Parathyroid adenoma (tissue), 2 donors: ENCODE data around the gene TENT5C.
A peak's percentile ranks its signal among the peaks of the same experiment; 100 is the strongest.

ENCODE experiments used
- H2AFZ ChIP-seq: fragments of 300-600 bp; sonication (generic); one replicate; pipeline ENCODE4 v1.7.0; 2017; ENCODE audit warnings: antibody characterized with exemption, mild to moderate bottlenecking
- H3K27ac ChIP-seq: fragments of 300-600 bp; sonication (generic); one replicate; pipeline ENCODE4 v1.7.0; 2017
- H3K27me3 ChIP-seq: fragments of 300-600 bp; sonication (generic); one replicate; pipeline ENCODE4 v1.7.0; 2017; ENCODE audit warnings: low read length; ENCODE audit not compliant: control insufficient read depth, insufficient read depth
- H3K36me3 ChIP-seq: fragments of 300-600 bp; sonication (generic); one replicate; pipeline ENCODE4 v1.7.0; 2017; ENCODE audit warnings: low read length; ENCODE audit not compliant: control insufficient read depth, insufficient read depth
- H3K4me1 ChIP-seq: fragments of 300-600 bp; sonication (generic); one replicate; pipeline ENCODE4 v1.7.0; 2017; ENCODE audit warnings: control low read depth
- H3K4me2 ChIP-seq: fragments of 300-600 bp; sonication (generic); one replicate; pipeline ENCODE4 v1.7.0; 2017; ENCODE audit warnings: low read length
- H3K4me3 ChIP-seq: fragments of 300-600 bp; sonication (generic); one replicate; pipeline ENCODE4 v1.7.0; 2017; ENCODE audit warnings: low read depth, low read length
- H3K79me2 ChIP-seq: fragments of 300-600 bp; sonication (generic); one replicate; pipeline ENCODE4 v1.7.0; 2017; ENCODE audit warnings: control low read depth
- H3K9ac ChIP-seq: fragments of 300-600 bp; sonication (generic); one replicate; pipeline ENCODE4 v1.7.0; 2017; ENCODE audit warnings: mild to moderate bottlenecking
- H3K9me3 ChIP-seq: fragments of 300-600 bp; sonication (generic); one replicate; pipeline ENCODE4 v1.7.0; 2017; ENCODE audit warnings: low read length; ENCODE audit not compliant: control insufficient read depth
- TF ChIP-seq, protein P1 (sequence below): fragments of 300-600 bp; sonication (generic); IDR thresholded peaks from one replicate; pipeline ENCODE4 v1.7.0; 2017; ENCODE audit warnings: antibody characterized with exemption, mild to moderate bottlenecking
- donor health status: primary hyperparathyroidism.

TENT5C gene

DNA sequence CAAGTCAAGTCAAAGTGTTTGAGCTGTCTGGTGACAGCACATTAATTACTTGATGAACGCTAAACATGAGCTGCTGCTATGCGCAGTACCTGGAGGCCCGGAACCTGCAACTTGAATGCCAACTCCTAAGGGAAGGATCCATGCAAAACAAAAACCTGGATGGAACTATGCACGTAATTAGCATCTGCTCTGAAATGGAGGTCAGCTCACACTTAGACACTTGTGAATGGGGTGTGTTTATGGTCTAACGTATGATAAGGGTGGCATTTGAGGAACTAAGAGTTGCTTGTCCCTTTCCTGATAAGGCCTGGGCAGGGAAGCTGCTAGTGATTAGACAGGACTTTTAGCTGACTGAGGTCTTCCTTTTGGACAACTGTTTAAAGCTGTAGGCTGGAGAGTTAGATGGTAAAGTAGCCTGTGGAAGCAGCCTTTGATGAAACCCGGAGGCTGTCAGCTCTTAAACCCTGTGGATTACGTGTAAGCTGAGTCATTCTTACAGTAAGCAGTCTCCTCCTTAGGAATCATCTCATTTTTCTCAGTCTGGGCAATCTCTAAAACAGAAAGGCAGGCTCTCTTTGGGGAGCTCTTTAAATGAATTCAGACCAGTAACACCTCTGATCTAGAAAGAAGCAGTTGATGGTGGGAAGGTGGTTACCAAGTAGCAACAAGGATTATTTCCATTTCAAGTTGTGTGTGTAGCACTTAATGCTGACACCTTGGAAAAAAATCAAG, 6.8 kb downstream of the TENT5C start:
- H3K9me3 ChIP-seq = no peaks in the 10 kb centered on the region
- peak overlapping the region; percentile 82 for H3K27ac ChIP-seq
- peak overlapping the region; percentile 46 for H2AFZ ChIP-seq
- no peaks in the 10 kb centered on the region for H3K79me2 ChIP-seq
- no peak overlapping the region for H3K4me2 ChIP-seq
- H3K4me1 ChIP-seq = peaks cover 22% of the 10 kb centered on the region
- no peak overlapping the region for H3K9ac ChIP-seq
- no peaks in the 10 kb centered on the region for H3K36me3 ChIP-seq
- no peak overlapping the region for H3K4me3 ChIP-seq
- no peaks in the 10 kb centered on the region for H3K27me3 ChIP-seq
- TF ChIP-seq, protein P1, sequence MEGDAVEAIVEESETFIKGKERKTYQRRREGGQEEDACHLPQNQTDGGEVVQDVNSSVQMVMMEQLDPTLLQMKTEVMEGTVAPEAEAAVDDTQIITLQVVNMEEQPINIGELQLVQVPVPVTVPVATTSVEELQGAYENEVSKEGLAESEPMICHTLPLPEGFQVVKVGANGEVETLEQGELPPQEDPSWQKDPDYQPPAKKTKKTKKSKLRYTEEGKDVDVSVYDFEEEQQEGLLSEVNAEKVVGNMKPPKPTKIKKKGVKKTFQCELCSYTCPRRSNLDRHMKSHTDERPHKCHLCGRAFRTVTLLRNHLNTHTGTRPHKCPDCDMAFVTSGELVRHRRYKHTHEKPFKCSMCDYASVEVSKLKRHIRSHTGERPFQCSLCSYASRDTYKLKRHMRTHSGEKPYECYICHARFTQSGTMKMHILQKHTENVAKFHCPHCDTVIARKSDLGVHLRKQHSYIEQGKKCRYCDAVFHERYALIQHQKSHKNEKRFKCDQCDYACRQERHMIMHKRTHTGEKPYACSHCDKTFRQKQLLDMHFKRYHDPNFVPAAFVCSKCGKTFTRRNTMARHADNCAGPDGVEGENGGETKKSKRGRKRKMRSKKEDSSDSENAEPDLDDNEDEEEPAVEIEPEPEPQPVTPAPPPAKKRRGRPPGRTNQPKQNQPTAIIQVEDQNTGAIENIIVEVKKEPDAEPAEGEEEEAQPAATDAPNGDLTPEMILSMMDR = no peak

DNA sequence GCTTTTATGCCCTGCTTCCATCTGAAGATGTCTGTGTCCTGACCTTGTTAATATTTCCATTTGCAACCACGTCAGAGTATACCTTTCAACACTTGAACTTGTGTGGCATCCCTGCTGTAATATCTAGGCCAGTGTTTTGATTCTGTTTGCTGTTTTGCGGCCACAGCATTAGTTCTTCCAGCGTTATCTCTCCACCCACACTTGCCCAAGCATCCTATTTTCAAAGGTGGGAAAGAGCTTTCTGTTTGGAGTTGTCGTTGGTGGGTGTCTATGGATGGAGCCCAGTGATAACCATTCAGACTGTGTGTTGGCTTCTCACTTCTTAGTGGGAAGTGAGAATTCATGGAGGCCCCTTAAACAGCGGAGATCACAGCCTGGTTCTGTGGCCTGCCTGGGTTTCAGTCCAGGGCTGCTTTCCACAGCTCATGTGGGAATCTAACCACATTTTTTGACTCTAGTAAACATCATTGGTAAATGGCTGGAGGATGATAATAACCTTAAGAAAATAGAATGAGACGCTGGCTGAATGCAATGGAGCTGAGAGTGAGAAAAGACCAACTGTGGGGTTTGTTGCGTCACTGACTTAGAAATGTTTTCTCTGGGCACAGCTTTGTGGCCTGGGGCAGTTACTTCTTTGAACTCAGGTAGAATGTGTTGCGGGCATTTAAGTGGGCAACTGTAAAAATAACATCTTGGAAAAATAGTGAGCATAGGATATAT, 7.6 kb downstream of the TENT5C start:
- Histone ChIP-seq H3K4me3 (no peak overlapping the region), H3K27me3 (no peaks in the 10 kb centered on the region), H3K79me2 (no peaks in the 10 kb centered on the region), H3K9me3 (no peaks in the 10 kb centered on the region), H3K27ac (peak overlapping the region; percentile 82), H3K4me2 (no peak overlapping the region), H3K36me3 (no peaks in the 10 kb centered on the region), H3K4me1 (peaks cover 22% of the 10 kb centered on the region), H3K9ac (no peak overlapping the region), H2AFZ (peak overlapping the region; percentile 46)
- TF ChIP-seq, protein P1 = no peak

DNA sequence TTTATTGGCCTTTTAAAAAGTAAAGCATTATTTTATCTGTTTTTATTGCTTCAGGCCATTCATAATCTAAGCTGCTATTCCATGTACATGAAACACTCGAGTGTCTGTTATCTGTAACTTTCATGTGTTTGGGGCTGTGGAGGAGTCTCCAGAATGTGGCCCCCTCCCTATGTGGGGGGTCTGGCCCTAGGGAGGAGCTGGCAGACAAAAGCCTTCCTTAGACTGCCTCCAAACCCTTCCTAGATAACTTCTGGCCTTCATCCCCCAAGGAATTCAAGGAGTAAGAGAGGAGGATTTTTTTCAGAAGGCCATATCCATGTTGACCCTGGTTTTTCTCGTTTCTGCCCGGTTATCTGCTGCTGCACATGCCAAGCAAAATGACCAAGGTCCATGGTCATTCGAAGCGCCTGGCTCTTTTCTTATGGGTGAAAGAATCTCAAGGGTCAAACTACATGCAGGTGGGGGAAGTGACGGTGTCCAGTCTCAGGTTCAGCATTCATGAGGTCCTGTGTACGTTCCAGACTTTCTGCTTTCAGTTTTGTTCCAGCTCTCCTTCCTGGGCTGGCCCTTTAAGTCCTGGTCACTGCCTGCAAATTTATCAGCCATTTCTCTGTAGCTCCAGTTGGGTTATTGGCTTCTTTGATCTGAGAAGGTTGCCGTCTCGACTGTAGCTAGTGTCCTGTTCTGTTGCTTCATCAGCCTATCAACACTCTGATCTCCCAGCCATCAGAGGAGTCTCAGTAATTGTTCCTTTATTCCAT, 8.3 kb downstream of the TENT5C start:
- H3K4me1 ChIP-seq = peaks cover 23% of the 10 kb centered on the region
- no peak overlapping the region for H2AFZ ChIP-seq
- H3K9me3 ChIP-seq = no peaks in the 10 kb centered on the region
- peaks cover under 1% of the 10 kb centered on the region for H3K79me2 ChIP-seq
- peak overlapping the region; percentile 2 for H3K4me2 ChIP-seq
- H3K4me3 ChIP-seq = no peak overlapping the region
- H3K27ac ChIP-seq = peak overlapping the region; percentile 82
- TF ChIP-seq, protein P1 = no peak
- no peaks in the 10 kb centered on the region for H3K27me3 ChIP-seq
- H3K36me3 ChIP-seq = no peaks in the 10 kb centered on the region
- no peak overlapping the region for H3K9ac ChIP-seq

DNA sequence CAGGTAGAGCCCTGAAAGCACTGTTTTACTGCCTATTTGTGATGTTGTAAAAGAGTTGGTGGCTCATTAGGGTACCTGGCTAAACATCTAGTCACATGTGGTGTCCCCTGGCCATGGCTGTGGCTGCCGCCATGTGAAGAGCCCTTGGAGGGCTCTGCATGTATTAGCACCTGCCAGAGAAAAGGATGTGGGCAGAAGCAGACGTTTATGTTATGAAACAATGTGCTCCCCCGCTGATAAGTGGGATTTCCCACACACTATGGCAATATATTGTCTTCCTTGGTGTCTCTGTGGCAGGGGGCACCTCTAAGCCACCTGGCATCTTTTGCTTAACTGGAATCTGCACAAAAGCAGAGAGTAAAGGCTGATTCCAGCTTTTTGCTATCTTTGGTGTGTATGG, 9.6 kb downstream of the TENT5C start:
- TF ChIP-seq, protein P1 = no peak
- no peak overlapping the region for H3K27ac ChIP-seq
- H3K4me1 ChIP-seq = peaks cover 25% of the 10 kb centered on the region
- H3K4me3 ChIP-seq = no peak overlapping the region
- no peak overlapping the region for H2AFZ ChIP-seq
- H3K9me3 ChIP-seq = no peaks in the 10 kb centered on the region
- H3K79me2 ChIP-seq = peaks cover 4% of the 10 kb centered on the region
- no peaks in the 10 kb centered on the region for H3K27me3 ChIP-seq
- no peaks in the 10 kb centered on the region for H3K36me3 ChIP-seq
- no peak overlapping the region for H3K9ac ChIP-seq
- no peak overlapping the region for H3K4me2 ChIP-seq
